Measurements from ENCODE around the gene RSF1. TPM values are rescaled to one million over a fixed set of nuclear protein-coding genes. Genes with fewer than 3 reads are reported as not detected.
"Not testable (repeated sequence)": the region's sequence is repeated elsewhere in the genome, so short reads cannot be mapped to it uniquely, and the experiment has no call there.

RSF1 gene
- total RNA-seq, 2 donors from 2014 or later: 57.6 to 69.9 TPM

GRCh38 chr11:77828926-77829325 lies 8.4 kb upstream of the RSF1 start:
- Mint-ChIP-seq H3K9me3 (no peaks in the 10 kb centered on the region), H3K27me3 (ENCODE audit: low read depth) (no peaks in the 10 kb centered on the region), H3K4me1 (ENCODE audit: low read depth) (no peaks in the 10 kb centered on the region), H3K36me3 (ENCODE audit: insufficient read depth in 2 of 2) (no peaks in the 10 kb centered on the region), H3K27ac (no peak overlapping the region), H3K4me3 (no peak overlapping the region)
- ATAC-seq (replicated peaks in 1 of 2): no peak
- no peak for DNase-seq

GRCh38 chr11:77823775-77824174 lies 3.3 kb upstream of the RSF1 start:
- Mint-ChIP-seq H3K36me3 (ENCODE audit: insufficient read depth in 2 of 2) (peaks cover 8% of the 10 kb centered on the region in 2 donors), H3K27me3 (ENCODE audit: low read depth) (no peaks in the 10 kb centered on the region), H3K4me1 (ENCODE audit: low read depth) (peaks cover 14% of the 10 kb centered on the region), H3K9me3 (no peaks in the 10 kb centered on the region), H3K4me3 (no peak overlapping the region), H3K27ac (no peak overlapping the region)
- DNase-seq: no peak
- ATAC-seq (replicated peaks in 1 of 2): no peak

- H3K27me3 Mint-ChIP-seq (ENCODE audit: low read depth); H3K36me3 Mint-ChIP-seq (ENCODE audit: insufficient read depth in 2 of 2); H3K9me3 Mint-ChIP-seq; DNase-seq; H3K4me3 Mint-ChIP-seq; ATAC-seq (replicated peaks in 1 of 2); H3K27ac Mint-ChIP-seq: not testable (repeated sequence)
- peaks cover 28% of the 10 kb centered on the region for H3K4me1 Mint-ChIP-seq (ENCODE audit: low read depth)
Observed at GRCh38 chr11:77822126-77822525, 1.6 kb upstream of the RSF1 start.

- Mint-ChIP-seq H3K4me1 (ENCODE audit: low read depth) (peaks cover 35% of the 10 kb centered on the region), H3K36me3 (ENCODE audit: insufficient read depth in 2 of 2) (peaks cover 8% of the 10 kb centered on the region in 2 donors), H3K27ac (peak overlapping the region; percentile 88), H3K9me3 (no peaks in the 10 kb centered on the region), H3K4me3 (peak overlapping the region; percentile 96 to 100), H3K27me3 (ENCODE audit: low read depth) (no peaks in the 10 kb centered on the region)
- no peak for ATAC-seq (replicated peaks in 1 of 2)
- DNase-seq: peak; percentile 8 to 16
Observed at GRCh38 chr11:77821349-77821851, 878 bp upstream of the RSF1 start.

DNA sequence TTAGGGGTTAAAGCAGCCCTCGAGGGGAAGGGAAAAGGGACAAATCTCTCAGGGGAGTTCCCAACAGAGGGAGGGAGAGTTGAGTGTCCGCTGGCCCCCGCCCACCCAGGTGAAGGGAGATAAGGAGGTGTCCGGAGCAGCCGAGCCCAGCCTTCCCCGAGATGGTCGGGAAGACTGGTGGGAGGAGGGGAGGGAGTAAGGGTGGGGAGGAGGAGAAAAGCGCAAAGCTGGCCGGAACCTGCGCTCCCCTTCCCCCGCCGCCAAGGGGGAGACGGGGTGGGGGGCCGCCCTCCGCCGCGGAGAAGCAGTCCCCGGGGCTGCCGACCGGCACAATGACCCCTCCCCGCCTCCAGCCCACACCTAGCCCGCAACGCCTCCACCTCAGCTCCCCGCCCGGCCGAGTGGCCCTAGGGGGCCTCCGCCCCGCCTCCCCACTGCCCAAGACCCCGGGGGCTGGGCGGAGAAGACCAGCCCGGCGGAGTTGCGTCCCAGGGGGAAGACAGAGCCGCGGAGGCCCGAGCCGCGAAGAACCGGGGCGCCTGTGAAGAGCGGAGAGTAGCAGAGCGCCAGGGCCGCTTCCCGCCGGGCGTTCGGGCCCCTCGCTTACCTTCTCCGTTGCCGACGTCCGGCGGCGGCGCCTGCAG lies 479 bp downstream of the RSF1 start:
- DNase-seq: peak; percentile 47 to 54
- peaks cover 8 to 11% of the 10 kb centered on the region in 2 donors for H3K36me3 Mint-ChIP-seq (ENCODE audit: insufficient read depth in 2 of 2)
- H3K27ac Mint-ChIP-seq: peak overlapping the region; percentile 90
- peak; percentile 10 to 17 for ATAC-seq (replicated peaks in 1 of 2)
- H3K27me3 Mint-ChIP-seq (ENCODE audit: low read depth): no peaks in the 10 kb centered on the region
- H3K4me3 Mint-ChIP-seq: peak overlapping the region; percentile 96 to 100
- peaks cover 47% of the 10 kb centered on the region for H3K4me1 Mint-ChIP-seq (ENCODE audit: low read depth)
- H3K9me3 Mint-ChIP-seq: no peaks in the 10 kb centered on the region

DNA sequence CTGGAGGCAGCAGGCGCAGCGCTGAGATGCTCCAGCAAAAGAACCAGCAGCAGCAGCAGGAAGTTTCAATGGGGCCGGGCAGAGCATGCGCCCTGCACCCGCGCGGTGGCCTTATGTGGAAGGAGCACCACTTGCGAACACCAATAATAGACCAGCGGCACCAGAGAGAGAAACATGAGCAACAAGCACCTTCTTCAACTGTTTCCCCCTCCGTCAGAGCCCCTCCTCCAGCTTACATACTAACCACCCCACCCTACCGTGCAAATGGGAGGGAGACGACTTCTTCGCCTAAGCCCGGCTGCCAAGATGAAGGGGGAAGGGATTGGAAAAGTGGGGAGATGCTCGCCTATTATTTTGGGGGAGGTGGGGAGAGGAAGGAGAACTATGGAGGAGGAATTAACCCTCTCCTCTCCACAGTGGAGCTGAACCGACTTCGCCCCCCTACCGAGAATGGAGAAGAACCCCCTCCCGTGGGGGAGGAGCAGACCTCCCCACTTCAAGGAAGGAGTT lies 1.1 kb downstream of the RSF1 start:
- DNase-seq: peak; percentile 84 to 90
- Mint-ChIP-seq H3K36me3 (ENCODE audit: insufficient read depth in 2 of 2) (peaks cover 11 to 15% of the 10 kb centered on the region in 2 donors), H3K9me3 (peaks cover 3% of the 10 kb centered on the region in 2 donors), H3K4me1 (ENCODE audit: low read depth) (peaks cover 53% of the 10 kb centered on the region), H3K4me3 (peak overlapping the region; percentile 96 to 100), H3K27ac (peak overlapping the region; percentile 60), H3K27me3 (ENCODE audit: low read depth) (no peaks in the 10 kb centered on the region)
- ATAC-seq (replicated peaks in 1 of 2): peak; percentile 63 to 66

DNA sequence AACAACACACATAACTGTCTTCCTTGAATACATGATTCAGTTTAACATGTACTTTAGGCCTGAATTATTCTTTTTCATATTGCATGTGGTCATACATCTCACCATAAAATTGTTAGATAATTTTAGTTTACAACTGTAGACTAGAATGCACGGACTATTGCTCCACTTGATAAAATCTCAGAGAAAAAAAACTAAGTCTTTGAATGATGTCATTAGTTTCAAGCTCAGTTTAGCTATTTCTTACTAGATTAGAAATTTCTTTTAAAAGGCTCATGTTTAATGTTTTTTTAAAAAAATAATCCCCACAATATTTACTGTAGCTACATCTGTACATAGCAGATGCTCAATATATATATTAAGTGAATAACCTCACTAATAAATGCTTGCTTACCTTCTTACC lies 5.1 kb downstream of the RSF1 start:
- ATAC-seq (replicated peaks in 1 of 2): no peak
- Mint-ChIP-seq H3K27ac (no peak overlapping the region), H3K4me1 (ENCODE audit: low read depth) (peaks cover 63% of the 10 kb centered on the region)

GRCh38 chr11:77814848-77815247 lies 5.7 kb downstream of the RSF1 start:
- H3K4me1 Mint-ChIP-seq (ENCODE audit: low read depth): peaks cover 69% of the 10 kb centered on the region
- H3K36me3 Mint-ChIP-seq (ENCODE audit: insufficient read depth in 2 of 2): peaks cover 8 to 25% of the 10 kb centered on the region in 2 donors
- no peak for ATAC-seq (replicated peaks in 1 of 2)
- DNase-seq: no peak
- no peak overlapping the region for H3K27ac Mint-ChIP-seq
- peaks cover 3% of the 10 kb centered on the region in 2 donors for H3K9me3 Mint-ChIP-seq
- H3K27me3 Mint-ChIP-seq (ENCODE audit: low read depth): no peaks in the 10 kb centered on the region
- H3K4me3 Mint-ChIP-seq: no peak overlapping the region

More for the DNA sequence above, 5.1 kb downstream of the RSF1 start:
- H3K27me3 Mint-ChIP-seq (ENCODE audit: low read depth): no peaks in the 10 kb centered on the region
- peak overlapping the region in 1 of 2 donors; percentile 32 for H3K4me3 Mint-ChIP-seq
- H3K36me3 Mint-ChIP-seq (ENCODE audit: insufficient read depth in 2 of 2): peaks cover 8 to 25% of the 10 kb centered on the region in 2 donors
- DNase-seq: no peak
- peaks cover 3% of the 10 kb centered on the region in 2 donors for H3K9me3 Mint-ChIP-seq

GRCh38 chr11:77813256-77813655 lies 7.3 kb downstream of the RSF1 start:
- no peak overlapping the region for H3K27ac Mint-ChIP-seq
- ATAC-seq (replicated peaks in 1 of 2) (no peak), DNase-seq (no peak)
- no peak overlapping the region for H3K4me3 Mint-ChIP-seq
- peaks cover 3 to 20% of the 10 kb centered on the region in 2 donors for H3K36me3 Mint-ChIP-seq (ENCODE audit: insufficient read depth in 2 of 2)
- H3K9me3 Mint-ChIP-seq: peaks cover 3% of the 10 kb centered on the region in 2 donors
- peaks cover 62% of the 10 kb centered on the region for H3K4me1 Mint-ChIP-seq (ENCODE audit: low read depth)
- no peaks in the 10 kb centered on the region for H3K27me3 Mint-ChIP-seq (ENCODE audit: low read depth)

- Mint-ChIP-seq H3K4me1 (ENCODE audit: low read depth) (peaks cover 43% of the 10 kb centered on the region), H3K36me3 (ENCODE audit: insufficient read depth in 2 of 2) (peaks cover 0 to 8% of the 10 kb centered on the region in 2 donors), H3K27me3 (ENCODE audit: low read depth) (no peaks in the 10 kb centered on the region), H3K4me3 (no peak overlapping the region), H3K9me3 (no peaks in the 10 kb centered on the region), H3K27ac (peak overlapping the region; percentile 44)
- ATAC-seq (replicated peaks in 1 of 2) (no peak), DNase-seq (no peak)
Observed at GRCh38 chr11:77806993-77807392, 13.5 kb downstream of the RSF1 start.

GRCh38 chr11:77806415-77806814 lies 14.1 kb downstream of the RSF1 start:
- DNase-seq (no peak), ATAC-seq (replicated peaks in 1 of 2) (no peak)
- H3K4me3 Mint-ChIP-seq: no peak overlapping the region
- H3K27me3 Mint-ChIP-seq (ENCODE audit: low read depth): no peaks in the 10 kb centered on the region
- H3K9me3 Mint-ChIP-seq: no peaks in the 10 kb centered on the region
- H3K27ac Mint-ChIP-seq: no peak overlapping the region
- peaks cover 40% of the 10 kb centered on the region for H3K4me1 Mint-ChIP-seq (ENCODE audit: low read depth)
- peaks cover 0 to 7% of the 10 kb centered on the region in 2 donors for H3K36me3 Mint-ChIP-seq (ENCODE audit: insufficient read depth in 2 of 2)

DNA sequence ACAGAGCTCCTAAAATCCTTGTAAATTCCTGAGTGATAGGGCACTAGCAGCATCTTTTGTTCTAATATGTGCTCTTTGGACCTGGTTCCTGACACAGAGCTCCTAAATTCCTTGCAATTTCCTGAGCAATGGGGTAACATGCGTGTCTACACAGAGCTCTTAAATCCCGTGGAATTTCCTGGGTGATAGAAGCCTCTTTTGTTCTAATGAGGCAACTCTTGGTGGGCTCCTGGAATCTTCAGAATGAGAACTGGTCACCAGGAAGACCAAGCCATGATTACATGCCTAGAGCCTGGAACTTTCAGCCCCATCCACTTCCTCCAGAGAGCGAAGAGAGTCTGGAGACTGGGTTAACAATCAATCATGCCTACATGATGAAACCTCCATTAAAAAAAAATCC lies 19.0 kb downstream of the RSF1 start:
- Mint-ChIP-seq H3K27me3 (ENCODE audit: low read depth) (no peaks in the 10 kb centered on the region), H3K4me1 (ENCODE audit: low read depth) (peaks cover 37% of the 10 kb centered on the region), H3K4me3 (no peak overlapping the region), H3K36me3 (ENCODE audit: insufficient read depth in 2 of 2) (peaks cover 4 to 9% of the 10 kb centered on the region in 2 donors), H3K9me3 (peaks cover 0 to 2% of the 10 kb centered on the region in 2 donors), H3K27ac (peak overlapping the region; percentile 46)
- DNase-seq (no peak), ATAC-seq (replicated peaks in 1 of 2) (no peak)

GRCh38 chr11:77800449-77800848 lies 20.1 kb downstream of the RSF1 start:
- Mint-ChIP-seq H3K9me3 (peaks cover 0 to 2% of the 10 kb centered on the region in 2 donors), H3K36me3 (ENCODE audit: insufficient read depth in 2 of 2) (peaks cover 4 to 9% of the 10 kb centered on the region in 2 donors), H3K27me3 (ENCODE audit: low read depth) (no peaks in the 10 kb centered on the region), H3K4me3 (no peak overlapping the region), H3K27ac (no peak overlapping the region), H3K4me1 (ENCODE audit: low read depth) (peaks cover 41% of the 10 kb centered on the region)
- ATAC-seq (replicated peaks in 1 of 2) (peak in 1 of 2 donors; percentile 11), DNase-seq (no peak)
